NCI-H1436 treated with DMSO at 0.1 percent for 48 hours (cell line): ENCODE measurements around the gene USP14.
"Not testable (repeated sequence)": the region's sequence is repeated elsewhere in the genome, so short reads cannot be mapped to it uniquely, and the experiment has no call there.

Experiments
- DNase-seq: peaks from one replicate; lab custom pipeline; 2025; lab: John Stamatoyannopoulos, UW

USP14 gene

GRCh38 chr18:158128-159036 is at the start of gene USP14:
TSS of gene USP14 (plus strand) at chr18:158557. CDS start at chr18:158699, 142 bp downstream.
- DNase-seq, result peak; percentile 70

DNA sequence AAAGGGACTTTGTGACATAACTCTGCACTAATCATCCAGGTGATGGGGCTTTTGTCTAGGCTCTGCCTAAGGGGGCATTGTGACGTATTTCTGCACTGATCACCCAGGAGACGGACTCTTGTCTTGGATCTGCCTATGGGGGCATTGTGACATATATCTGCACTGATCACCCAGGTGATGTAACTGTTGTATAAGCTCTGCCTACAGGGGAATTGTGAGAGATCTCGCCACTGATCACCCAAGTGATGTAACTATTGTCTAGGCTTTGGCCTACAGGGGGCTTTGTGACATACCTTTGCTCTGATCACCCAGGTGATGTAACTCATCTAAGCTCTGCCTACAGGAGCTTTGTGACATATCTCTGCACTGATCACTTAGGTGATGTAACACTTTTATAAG is 49.7 kb upstream of the USP14 start:
- not testable (repeated sequence) for DNase-seq

DNA sequence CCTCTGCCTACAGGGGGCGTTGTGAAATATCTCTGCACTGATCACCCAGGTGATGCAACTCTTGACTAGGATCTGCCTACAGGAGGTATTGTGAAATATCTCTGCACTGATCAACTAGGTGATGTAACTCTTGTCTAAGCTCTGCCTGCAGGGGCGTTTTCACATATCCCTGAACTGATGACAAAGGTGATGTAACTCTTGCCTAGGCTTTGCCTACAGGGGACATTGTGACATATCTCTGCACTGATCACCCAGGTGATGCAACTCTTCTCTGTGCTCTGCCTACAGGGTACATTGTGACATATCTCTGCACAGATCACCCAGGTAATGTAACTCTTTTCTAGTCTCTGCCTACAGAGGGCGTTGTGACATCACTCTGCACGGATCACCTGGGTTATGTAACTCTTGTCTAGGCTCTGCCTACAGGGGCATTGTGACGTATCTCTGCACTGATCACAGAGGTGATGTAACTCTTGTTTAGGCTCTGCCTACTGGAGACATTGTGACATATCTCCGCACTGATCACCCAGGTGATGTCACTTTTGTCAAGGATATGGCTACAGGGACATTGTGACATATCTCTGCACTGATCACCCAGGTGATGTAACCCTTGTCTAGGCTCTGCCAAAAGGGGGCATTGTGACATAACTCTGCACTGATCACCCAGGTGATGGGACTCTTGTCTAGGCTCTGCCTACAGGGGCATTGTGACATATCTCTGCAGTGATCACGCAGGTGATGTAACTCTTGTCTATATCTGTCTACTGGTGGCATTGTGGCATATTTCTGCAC is 49.0 kb upstream of the USP14 start:
- not testable (repeated sequence) for DNase-seq

DNA sequence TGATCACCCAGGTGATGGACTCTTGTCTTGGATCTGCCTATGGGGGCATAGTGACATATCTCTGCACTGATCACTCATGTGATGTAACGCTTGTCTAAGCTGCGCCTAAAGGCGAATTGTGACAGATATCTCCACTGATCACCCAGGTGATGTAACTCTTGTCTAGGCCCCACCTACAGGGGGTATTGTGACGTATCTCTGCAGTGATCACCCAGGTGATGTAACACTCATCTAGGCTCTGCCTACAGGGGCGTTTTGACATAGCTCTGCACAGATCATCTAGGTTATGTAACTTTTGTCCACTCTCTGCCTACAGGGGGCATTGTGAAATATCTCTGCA is 48.5 kb upstream of the USP14 start:
- not testable (repeated sequence) for DNase-seq

DNA sequence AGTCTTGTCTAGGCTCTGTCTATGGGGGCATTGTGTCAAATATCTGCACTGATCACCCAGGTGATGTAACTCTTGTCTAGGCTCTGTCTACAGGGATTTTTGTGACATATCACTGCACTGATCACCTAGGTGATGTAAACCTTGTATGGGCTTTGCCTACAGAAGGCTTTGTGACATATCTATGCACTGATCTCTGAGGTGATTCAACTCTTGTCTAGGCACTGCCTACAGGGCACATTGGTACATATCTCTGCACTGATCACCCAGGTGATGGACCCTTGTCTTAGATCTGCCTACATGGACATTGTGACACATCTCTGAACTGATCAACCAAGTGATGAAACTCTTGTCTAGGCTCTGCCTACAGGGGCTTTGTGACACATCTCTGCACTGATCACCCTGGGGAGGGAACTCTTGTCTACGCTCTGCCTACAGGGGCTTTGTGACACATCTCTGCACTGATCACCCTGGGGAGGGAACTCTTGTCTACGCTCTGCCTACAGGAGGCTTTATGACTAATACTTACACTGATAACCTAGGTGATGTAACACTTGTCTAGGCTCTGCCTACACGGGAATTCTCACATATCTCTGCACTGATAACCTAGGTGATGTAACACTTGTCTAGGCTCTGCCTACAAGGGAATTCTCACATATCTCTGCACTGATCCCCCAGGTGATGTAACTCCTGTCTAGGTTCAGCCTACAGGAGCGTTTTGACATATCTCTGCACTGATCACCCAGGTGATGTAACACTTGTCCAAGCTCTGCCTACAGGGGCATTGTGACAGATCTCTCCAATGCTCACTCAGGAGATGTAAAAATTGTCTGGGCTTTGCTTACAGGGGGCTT is 47.8 kb upstream of the USP14 start:
- not testable (repeated sequence) for DNase-seq

GRCh38 chr18:111306-112014 is 46.9 kb upstream of the USP14 start:
- DNase-seq, result no peak

GRCh38 chr18:112015-112733 is 46.2 kb upstream of the USP14 start:
- DNase-seq, result not testable (repeated sequence)

DNA sequence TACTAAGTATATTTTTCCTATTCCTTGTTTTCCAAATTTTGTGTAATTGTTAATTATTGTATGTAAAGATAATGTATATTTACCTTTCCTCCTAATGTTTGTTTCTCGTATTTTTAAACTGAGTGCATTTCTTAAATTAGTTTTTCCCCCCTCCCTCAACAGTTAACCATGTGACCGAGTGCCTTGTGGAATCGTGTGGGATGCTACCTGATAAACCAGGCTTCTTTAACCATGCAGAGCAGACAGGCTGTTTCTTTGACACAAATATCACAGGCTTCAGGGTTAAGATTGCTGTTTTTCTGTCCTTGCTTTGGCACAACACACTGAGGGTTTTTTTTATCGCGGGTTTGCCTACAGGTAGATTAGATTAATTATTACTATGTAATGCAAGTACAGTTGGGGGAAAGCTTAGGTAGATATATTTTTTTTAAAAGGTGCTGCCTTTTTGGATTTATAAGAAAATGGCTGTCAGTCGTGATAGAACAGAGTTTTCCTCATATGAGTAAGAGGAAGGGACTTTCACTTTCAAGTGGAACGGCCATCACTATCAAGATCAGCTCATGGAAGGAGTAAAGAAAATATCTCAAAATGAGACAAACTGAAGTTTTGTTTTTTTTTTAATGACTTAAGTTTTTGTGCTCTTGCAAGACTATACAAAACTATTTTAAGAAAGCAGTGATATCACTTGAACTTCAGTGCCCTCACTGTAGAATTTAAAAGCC is 37.7 kb upstream of the USP14 start:
- DNase-seq, result not testable (repeated sequence)

DNA sequence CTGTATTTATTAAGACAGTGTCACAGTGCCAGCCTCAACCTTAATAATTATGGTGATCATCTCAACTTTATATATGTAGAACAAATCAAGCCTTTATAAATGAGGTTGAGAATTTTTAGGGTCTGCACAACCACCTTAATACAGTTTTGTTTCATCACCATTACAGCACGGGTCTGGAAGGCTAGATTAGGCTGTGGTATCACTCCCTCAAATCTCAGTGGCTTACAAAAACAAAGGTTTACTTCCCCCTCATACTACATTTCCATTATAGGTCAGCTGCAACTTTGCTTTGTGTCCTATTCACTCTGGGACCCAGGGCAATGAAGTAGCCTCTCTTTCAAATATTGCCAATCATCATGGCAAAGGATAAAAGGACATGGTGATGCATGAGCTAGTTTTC is 23.3 kb upstream of the USP14 start:
- DNase-seq, result no peak

GRCh38 chr18:136433-136832 is 21.9 kb upstream of the USP14 start:
- no peak for DNase-seq

DNA sequence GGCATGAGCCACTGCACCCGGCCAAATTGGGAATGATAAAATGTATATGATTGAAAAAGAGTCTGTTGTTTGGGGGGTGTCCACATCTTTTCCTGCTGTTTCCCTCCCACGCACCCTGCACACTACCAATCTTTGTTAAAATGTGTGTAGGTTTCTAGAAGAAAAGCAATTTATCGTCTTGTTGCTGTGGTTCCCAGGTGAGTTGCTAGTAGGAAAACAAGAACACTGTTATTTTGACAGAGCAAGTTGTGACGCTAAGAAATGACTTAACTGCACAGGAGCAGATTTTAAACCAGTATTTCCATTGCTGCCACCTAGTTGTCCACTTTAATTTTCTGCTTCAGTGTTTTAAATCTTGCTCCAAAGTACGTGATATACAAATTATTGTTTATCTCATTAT is 21.0 kb upstream of the USP14 start:
- no peak for DNase-seq

GRCh38 chr18:140670-141266 is 17.6 kb upstream of the USP14 start:
- no peak for DNase-seq

GRCh38 chr18:142624-143296 is 15.6 kb upstream of the USP14 start:
- DNase-seq, result not testable (repeated sequence)

- DNase-seq, result no peak
Measured at GRCh38 chr18:148841-149240, 9.5 kb upstream of the USP14 start.

DNA sequence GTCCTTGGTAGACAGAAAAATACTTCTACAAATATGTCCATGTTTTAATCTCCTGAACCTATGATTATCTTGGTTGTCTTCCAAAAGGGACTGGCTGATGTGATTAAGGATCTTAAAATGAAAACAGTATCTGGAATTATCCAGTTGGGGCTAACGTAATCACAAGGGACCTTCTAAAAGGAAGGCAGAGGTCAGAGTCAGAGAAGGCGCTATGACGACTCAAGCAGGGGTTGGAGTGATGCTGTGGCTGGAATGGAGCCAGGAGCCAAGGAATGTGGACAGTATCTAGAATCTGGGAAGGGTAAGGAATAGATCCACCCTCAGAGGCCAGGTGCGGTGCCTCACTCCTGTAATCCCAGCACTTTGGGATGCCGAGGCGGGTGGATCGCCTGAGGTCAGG is 4.2 kb upstream of the USP14 start:
- DNase-seq, result no peak

DNA sequence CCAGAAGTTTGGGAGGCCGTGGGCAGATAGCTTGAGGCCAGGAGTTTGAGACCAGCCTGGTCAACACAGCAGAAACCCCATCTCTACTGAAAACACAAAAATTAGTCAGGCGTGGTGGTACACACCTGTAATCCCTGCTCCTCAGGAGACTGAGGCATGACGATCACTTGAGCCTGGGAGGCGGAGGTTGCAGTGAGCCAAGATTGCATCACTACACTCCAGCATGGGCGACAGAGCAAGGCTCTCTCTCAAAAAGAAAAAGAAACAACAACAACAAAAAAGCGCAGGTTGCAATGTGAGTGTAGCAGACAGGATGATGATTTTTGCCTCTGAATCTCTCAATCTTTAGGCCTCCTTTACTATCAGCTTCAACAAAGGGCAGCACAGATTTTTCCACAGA is 2.7 kb upstream of the USP14 start:
- no peak for DNase-seq

GRCh38 chr18:156514-157230 is 1.7 kb upstream of the USP14 start:
- DNase-seq, result no peak

GRCh38 chr18:159037-159652 is 788 bp downstream of the USP14 start:
- DNase-seq, result no peak
